ENCODE data around the gene KHK. TPM values are rescaled to one million over a fixed set of nuclear protein-coding genes. Genes with fewer than 3 reads are reported as not detected.

KHK gene
- total and polyA plus RNA-seq, 2 donors from 2014 or later: 18.7 to 538 TPM

DNA sequence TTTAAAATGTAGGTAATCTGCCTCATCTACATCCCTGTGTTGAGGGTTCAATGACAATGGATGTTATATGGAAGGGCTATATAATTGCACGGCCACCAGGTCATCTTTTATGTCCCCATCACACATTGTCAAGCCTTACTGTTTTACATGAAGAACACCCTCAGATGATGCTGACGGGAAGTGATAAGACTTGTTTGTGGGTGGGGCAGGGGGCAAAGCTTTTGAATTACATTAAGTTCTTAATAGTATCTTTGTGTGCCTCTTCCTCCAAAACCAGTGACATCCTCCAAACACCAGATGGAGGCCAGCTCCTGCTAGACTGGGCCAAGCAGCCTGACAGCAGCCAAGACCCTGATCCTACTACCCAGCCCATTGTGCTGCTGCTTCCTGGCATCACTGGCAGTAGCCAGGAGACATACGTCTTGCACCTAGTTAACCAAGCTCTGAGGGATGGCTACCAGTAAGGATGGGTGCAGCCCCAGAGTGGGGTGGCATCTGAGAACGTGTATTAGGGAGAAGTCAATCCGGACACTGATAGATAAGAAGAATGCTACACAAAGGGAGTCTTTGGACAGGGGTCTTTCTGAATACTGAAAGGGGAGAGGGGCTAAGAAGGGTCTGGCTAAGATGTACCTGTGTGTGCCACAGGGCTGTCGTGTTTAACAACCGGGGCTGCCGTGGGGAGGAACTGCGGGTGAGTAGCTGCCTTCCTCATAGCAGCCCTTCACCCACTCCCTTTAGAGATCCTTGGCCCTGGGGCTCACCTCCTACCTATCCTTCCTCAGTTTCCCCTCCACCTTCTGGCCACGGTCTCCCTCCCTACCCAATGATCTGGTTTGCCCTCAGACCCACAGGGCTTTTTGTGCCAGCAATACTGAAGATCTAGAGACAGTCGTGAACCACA is 42.3 kb downstream of the KHK start:
- H3K27me3 ChIP-seq (ENCODE audit: control insufficient read depth, insufficient read depth, low read length): no peaks in the 10 kb centered on the region
- peaks cover 0 to 13% (median 7%) of the 10 kb centered on the region in 3 donors for H3K4me1 ChIP-seq (ENCODE audit: control insufficient read depth in 2 of 3, insufficient read depth in 2 of 3, low read depth in 1 of 3, low read length in 3 of 3)
- peak in 1 of 5 donors; percentile 51 for DNase-seq
- intact Hi-C loops (cut with DNase I): no loop called here
- H3K9ac ChIP-seq (ENCODE audit: low read length in 3 of 3): no peak overlapping the region
- FAIRE-seq: no peak
- H3K27ac ChIP-seq (ENCODE audit: low read depth in 2 of 2, low read length in 2 of 2): no peak overlapping the region
- no peak overlapping the region for H3K4me3 ChIP-seq (ENCODE audit: low read length in 3 of 3)
- H3K36me3 ChIP-seq (ENCODE audit: control insufficient read depth in 2 of 3, insufficient read depth in 3 of 3, low read length in 3 of 3): peaks cover 2 to 13% (median 6%) of the 10 kb centered on the region in 3 donors
- no peaks in the 10 kb centered on the region for H3K9me3 ChIP-seq (ENCODE audit: control insufficient read depth in 2 of 3, insufficient read depth in 1 of 3, low read length in 3 of 3)
- TF ChIP-seq, protein P1, sequence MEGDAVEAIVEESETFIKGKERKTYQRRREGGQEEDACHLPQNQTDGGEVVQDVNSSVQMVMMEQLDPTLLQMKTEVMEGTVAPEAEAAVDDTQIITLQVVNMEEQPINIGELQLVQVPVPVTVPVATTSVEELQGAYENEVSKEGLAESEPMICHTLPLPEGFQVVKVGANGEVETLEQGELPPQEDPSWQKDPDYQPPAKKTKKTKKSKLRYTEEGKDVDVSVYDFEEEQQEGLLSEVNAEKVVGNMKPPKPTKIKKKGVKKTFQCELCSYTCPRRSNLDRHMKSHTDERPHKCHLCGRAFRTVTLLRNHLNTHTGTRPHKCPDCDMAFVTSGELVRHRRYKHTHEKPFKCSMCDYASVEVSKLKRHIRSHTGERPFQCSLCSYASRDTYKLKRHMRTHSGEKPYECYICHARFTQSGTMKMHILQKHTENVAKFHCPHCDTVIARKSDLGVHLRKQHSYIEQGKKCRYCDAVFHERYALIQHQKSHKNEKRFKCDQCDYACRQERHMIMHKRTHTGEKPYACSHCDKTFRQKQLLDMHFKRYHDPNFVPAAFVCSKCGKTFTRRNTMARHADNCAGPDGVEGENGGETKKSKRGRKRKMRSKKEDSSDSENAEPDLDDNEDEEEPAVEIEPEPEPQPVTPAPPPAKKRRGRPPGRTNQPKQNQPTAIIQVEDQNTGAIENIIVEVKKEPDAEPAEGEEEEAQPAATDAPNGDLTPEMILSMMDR (IDR thresholded peaks at IDR 0.05; ENCODE audit: borderline replicate concordance, extremely low read depth, insufficient read depth): no peak

DNA sequence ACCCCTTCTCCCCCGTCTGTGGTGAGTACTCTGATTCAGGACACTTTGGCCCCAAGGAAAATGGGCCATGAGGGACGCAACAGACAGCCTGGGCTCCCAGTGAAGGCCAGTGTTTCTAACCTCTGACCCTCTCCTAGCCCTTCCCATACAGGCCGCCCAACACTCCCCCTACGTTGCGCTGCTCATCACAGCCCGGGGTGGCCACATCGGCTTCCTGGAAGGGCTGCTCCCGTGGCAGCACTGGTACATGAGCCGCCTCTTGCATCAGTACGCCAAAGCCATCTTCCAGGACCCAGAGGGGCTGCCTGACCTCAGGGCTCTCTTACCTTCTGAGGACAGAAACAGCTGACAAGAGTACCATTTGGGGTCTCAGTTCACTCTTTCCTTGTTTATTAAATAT is 43.8 kb downstream of the KHK start:
- Histone ChIP-seq H3K4me1 (ENCODE audit: control insufficient read depth in 2 of 3, insufficient read depth in 2 of 3, low read depth in 1 of 3, low read length in 3 of 3) (peaks cover 0 to 11% (median 7%) of the 10 kb centered on the region in 3 donors), H3K27ac (ENCODE audit: low read depth in 2 of 2, low read length in 2 of 2) (no peak overlapping the region), H3K36me3 (ENCODE audit: control insufficient read depth in 2 of 3, insufficient read depth in 3 of 3, low read length in 3 of 3) (peaks cover 2 to 13% (median 6%) of the 10 kb centered on the region in 3 donors), H3K27me3 (ENCODE audit: control insufficient read depth, insufficient read depth, low read length) (no peaks in the 10 kb centered on the region), H3K4me3 (ENCODE audit: low read length in 3 of 3) (no peak overlapping the region), H3K9me3 (ENCODE audit: control insufficient read depth in 2 of 3, insufficient read depth in 1 of 3, low read length in 3 of 3) (no peaks in the 10 kb centered on the region), H3K9ac (ENCODE audit: low read length in 3 of 3) (no peak overlapping the region)
- intact Hi-C loops (cut with DNase I): no loop called here
- TF ChIP-seq, protein P1 (IDR thresholded peaks at IDR 0.05; ENCODE audit: borderline replicate concordance, extremely low read depth, insufficient read depth): no peak
- FAIRE-seq: no peak
- DNase-seq: peak in 1 of 5 donors; percentile 51

- H3K27me3 ChIP-seq (ENCODE audit: control insufficient read depth, insufficient read depth, low read length): no peaks in the 10 kb centered on the region
- DNase-seq: peak in 1 of 5 donors; percentile 47
- no peak overlapping the region for H3K27ac ChIP-seq (ENCODE audit: low read depth in 2 of 2, low read length in 2 of 2)
- H3K9me3 ChIP-seq (ENCODE audit: control insufficient read depth in 2 of 3, insufficient read depth in 1 of 3, low read length in 3 of 3): no peaks in the 10 kb centered on the region
- intact Hi-C loops (cut with DNase I): no loop called here
- H3K9ac ChIP-seq (ENCODE audit: low read length in 3 of 3): no peak overlapping the region
- no peak for FAIRE-seq
- H3K36me3 ChIP-seq (ENCODE audit: control insufficient read depth in 2 of 3, insufficient read depth in 3 of 3, low read length in 3 of 3): peaks cover 2 to 13% (median 6%) of the 10 kb centered on the region in 3 donors
- TF ChIP-seq, protein P1 (IDR thresholded peaks at IDR 0.05; ENCODE audit: borderline replicate concordance, extremely low read depth, insufficient read depth): no peak
- no peak overlapping the region for H3K4me3 ChIP-seq (ENCODE audit: low read length in 3 of 3)
- peaks cover 0 to 11% (median 7%) of the 10 kb centered on the region in 3 donors for H3K4me1 ChIP-seq (ENCODE audit: control insufficient read depth in 2 of 3, insufficient read depth in 2 of 3, low read depth in 1 of 3, low read length in 3 of 3)
Observed at GRCh38 chr2:27131429-27131828, 44.9 kb downstream of the KHK start.
